ENCODE results near the gene STK40. TPM values are rescaled to one million over a fixed set of nuclear protein-coding genes. Genes with fewer than 3 reads are reported as not detected.

Gene STK40
- total and polyA plus RNA-seq, 9 of the 15 experiments (the other 6 are each of a cell fraction or from before 2014, with no cell fraction given): 0.69 to 94.3 (median 39.1) TPM

DNA sequence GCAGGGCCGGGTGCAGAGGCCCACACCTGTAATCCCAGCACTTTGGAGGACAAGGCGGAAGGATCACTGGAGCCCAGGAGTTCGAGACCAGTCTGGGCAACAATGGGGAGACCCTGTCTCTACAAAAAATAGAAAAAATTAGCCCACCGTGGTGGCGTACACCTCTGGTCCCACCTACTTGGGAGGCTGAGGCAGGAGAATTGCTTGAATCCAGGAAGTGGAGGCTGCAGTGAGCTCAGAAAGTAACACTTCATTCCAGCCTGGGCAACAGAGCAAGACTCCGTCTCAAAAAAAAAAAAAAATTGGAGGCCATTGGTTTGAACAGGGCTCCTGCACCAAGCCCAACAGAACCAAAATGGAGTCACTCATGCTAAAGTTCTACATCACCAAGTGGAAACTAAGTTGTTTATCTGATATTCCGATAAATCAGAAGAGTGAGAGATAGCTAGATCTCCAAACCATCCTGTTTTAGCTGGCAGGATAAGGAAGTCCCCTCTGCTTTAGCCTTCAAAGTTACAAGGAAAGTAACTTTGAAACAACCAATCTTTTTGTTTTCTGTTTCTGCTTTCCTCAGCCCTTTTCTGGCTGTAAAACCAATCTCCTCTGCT lies 12.8 kb upstream of the STK40 start (continued):
- TF ChIP-seq DIDO1 (tag; IDR thresholded peaks at IDR 0.05; ENCODE audit: low read depth) (peak; percentile 78; the same call in 1 of the 2 replicates), BCL6 (CRISPR knock-in tag; IDR thresholded peaks at IDR 0.05) (peak; percentile 87), ZNF79 (CRISPR knock-in tag; IDR thresholded peaks at IDR 0.05; ENCODE audit: low read depth) (peak; percentile 69; the same call in 1 of the 2 replicates), CSDE1 (IDR thresholded peaks at IDR 0.05) (no peak), ZNF395 (CRISPR knock-in tag; IDR thresholded peaks at IDR 0.05) (peak; percentile 97; the same call in 1 of the 2 replicates), NR4A1 (CRISPR knock-in tag; IDR thresholded peaks at IDR 0.05) (peak; percentile 41; the same call in 1 of the 2 replicates), NR4A1 (tag; IDR thresholded peaks at IDR 0.05) (peak; percentile 98), NRF1 (conservative IDR thresholded peaks at IDR 0.05 in 1 of 2, IDR thresholded peaks at IDR 0.05 in 1 of 2) (no peak), ELF2 (CRISPR knock-in tag; IDR thresholded peaks at IDR 0.05) (no peak), OTX1 (CRISPR knock-in tag; IDR thresholded peaks at IDR 0.05) (0 out of 2 replicates have a peak, but pooled peaks have one; percentile 16), CREM (IDR thresholded peaks at IDR 0.05; ENCODE audit: low read depth) (no peak), MYNN (IDR thresholded peaks at IDR 0.05) (no peak), MYNN (CRISPR knock-in tag; IDR thresholded peaks at IDR 0.05) (no peak), THRB (CRISPR knock-in tag; conservative IDR thresholded peaks at IDR 0.05) (0 out of 2 replicates have a peak, but pooled peaks have one; percentile 42), ZBTB9 (CRISPR knock-in tag; IDR thresholded peaks at IDR 0.05) (peak; percentile 78; the same call in 1 of the 2 replicates), HSF4 (CRISPR knock-in tag; IDR thresholded peaks at IDR 0.05; ENCODE audit: borderline replicate concordance) (peak; percentile 85; the same call in 1 of the 2 replicates)
- TF ChIP-seq, protein P1, sequence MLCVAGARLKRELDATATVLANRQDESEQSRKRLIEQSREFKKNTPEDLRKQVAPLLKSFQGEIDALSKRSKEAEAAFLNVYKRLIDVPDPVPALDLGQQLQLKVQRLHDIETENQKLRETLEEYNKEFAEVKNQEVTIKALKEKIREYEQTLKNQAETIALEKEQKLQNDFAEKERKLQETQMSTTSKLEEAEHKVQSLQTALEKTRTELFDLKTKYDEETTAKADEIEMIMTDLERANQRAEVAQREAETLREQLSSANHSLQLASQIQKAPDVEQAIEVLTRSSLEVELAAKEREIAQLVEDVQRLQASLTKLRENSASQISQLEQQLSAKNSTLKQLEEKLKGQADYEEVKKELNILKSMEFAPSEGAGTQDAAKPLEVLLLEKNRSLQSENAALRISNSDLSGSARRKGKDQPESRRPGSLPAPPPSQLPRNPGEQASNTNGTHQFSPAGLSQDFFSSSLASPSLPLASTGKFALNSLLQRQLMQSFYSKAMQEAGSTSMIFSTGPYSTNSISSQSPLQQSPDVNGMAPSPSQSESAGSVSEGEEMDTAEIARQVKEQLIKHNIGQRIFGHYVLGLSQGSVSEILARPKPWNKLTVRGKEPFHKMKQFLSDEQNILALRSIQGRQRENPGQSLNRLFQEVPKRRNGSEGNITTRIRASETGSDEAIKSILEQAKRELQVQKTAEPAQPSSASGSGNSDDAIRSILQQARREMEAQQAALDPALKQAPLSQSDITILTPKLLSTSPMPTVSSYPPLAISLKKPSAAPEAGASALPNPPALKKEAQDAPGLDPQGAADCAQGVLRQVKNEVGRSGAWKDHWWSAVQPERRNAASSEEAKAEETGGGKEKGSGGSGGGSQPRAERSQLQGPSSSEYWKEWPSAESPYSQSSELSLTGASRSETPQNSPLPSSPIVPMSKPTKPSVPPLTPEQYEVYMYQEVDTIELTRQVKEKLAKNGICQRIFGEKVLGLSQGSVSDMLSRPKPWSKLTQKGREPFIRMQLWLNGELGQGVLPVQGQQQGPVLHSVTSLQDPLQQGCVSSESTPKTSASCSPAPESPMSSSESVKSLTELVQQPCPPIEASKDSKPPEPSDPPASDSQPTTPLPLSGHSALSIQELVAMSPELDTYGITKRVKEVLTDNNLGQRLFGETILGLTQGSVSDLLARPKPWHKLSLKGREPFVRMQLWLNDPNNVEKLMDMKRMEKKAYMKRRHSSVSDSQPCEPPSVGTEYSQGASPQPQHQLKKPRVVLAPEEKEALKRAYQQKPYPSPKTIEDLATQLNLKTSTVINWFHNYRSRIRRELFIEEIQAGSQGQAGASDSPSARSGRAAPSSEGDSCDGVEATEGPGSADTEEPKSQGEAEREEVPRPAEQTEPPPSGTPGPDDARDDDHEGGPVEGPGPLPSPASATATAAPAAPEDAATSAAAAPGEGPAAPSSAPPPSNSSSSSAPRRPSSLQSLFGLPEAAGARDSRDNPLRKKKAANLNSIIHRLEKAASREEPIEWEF (CRISPR knock-in tag; IDR thresholded peaks at IDR 0.05): peak; percentile 95
- TF ChIP-seq, protein P2, sequence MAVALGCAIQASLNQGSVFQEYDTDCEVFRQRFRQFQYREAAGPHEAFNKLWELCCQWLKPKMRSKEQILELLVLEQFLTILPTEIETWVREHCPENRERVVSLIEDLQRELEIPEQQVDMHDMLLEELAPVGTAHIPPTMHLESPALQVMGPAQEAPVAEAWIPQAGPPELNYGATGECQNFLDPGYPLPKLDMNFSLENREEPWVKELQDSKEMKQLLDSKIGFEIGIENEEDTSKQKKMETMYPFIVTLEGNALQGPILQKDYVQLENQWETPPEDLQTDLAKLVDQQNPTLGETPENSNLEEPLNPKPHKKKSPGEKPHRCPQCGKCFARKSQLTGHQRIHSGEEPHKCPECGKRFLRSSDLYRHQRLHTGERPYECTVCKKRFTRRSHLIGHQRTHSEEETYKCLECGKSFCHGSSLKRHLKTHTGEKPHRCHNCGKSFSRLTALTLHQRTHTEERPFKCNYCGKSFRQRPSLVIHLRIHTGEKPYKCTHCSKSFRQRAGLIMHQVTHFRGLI (CRISPR knock-in tag; IDR thresholded peaks at IDR 0.05): peak; percentile 92
